K562 (cell line): ENCODE data around the gene SPRR2A. TPM values are rescaled to one million over a fixed set of nuclear protein-coding genes. Genes with fewer than 3 reads are reported as not detected.

ENCODE experiments used
- ATAC-seq: fragments of 200-7000 bp; cut with Tn5 transposase; 3 replicates; pipeline ENCODE4 v1.9.1; 2020; ENCODE audit warnings: moderate library complexity
- BruUV-seq: library from RNA; stranded (reverse); fragments of 400-500 nt; replicated peaks from 2 replicates; lab custom pipeline; 2021; lab: Mats Ljungman, UMichigan
- CTCF ChIA-PET: fragments of 300-600 bp; formaldehyde crosslinking; extraction: SDS; loops from one replicate; lab custom pipeline; 2021; ENCODE audit warnings: low intra/inter-chr PET ratio; lab: Yijun Ruan, JAX
- POLR2A ChIA-PET: fragments of 300-600, 350-650 bp; sonication (Branson Sonifier 250); formaldehyde crosslinking; extraction: SDS; loops from one replicate; lab custom pipeline; 2021; ENCODE audit warnings: antibody characterized with exemption, inconsistent platforms; lab: Yijun Ruan, JAX
- DNase-seq, 4 experiments: peaks; one replicate each; pipeline versions ENCODE4 v3.0.0 to v3.0.0-alpha.2; 2011 to 2018; ENCODE audit warnings: low spot score in 3 of 4, mixed read lengths in 3 of 4; ENCODE audit errors: extremely low read depth in 1 of 4
- FAIRE-seq: peaks from 2 replicates; lab custom pipeline; 2011; peaks lifted over from hg19 to GRCh38; lab: Jason Lieb, UNC
- H2AFZ ChIP-seq: 2 replicates; pipeline ENCODE4 v1.6.0; 2011; ENCODE audit warnings: low read depth, low read length, control low read depth, inconsistent platforms
- H3K27ac ChIP-seq: fragments of 200-600 bp; 3 replicates; pipeline ENCODE4 v1.8.0; 2011; ENCODE audit warnings: low read depth, mild to moderate bottlenecking, control low read depth, inconsistent platforms, low read length, moderate library complexity, mixed read lengths; ENCODE audit errors: extremely low read depth
- H3K27me3 ChIP-seq, 2 experiments: fragments of 300-600 bp in 1 of 2; 2 replicates in 1 of 2; 3 replicates in 1 of 2; pipeline versions ENCODE4 v1.6.0 to v1.8.0; 2011; ENCODE audit warnings: inconsistent platforms in 2 of 2, low read length in 2 of 2, mild to moderate bottlenecking in 1 of 2, mixed read lengths in 1 of 2, moderate library complexity in 1 of 2; ENCODE audit not compliant: control insufficient read depth in 2 of 2, insufficient read depth in 2 of 2
- H3K36me3 ChIP-seq: fragments of 300-600 bp; 3 replicates; pipeline ENCODE4 v1.8.0; 2011; ENCODE audit warnings: mild to moderate bottlenecking, low read length, inconsistent platforms; ENCODE audit not compliant: control insufficient read depth, insufficient read depth
- H3K4me1 ChIP-seq, 2 experiments: fragments of 200-600 bp in 1 of 2; replicated peaks in 1 of 2; 2 replicates in 1 of 2; 3 replicates in 1 of 2; pipeline versions ENCODE4 v1.5.1 to v1.8.0; 2011; ENCODE audit warnings: inconsistent platforms in 2 of 2, low read length in 2 of 2, mild to moderate bottlenecking in 1 of 2, mixed read lengths in 1 of 2, moderate library complexity in 1 of 2; ENCODE audit not compliant: control insufficient read depth in 2 of 2, insufficient read depth in 2 of 2
- H3K4me2 ChIP-seq: 2 replicates; pipeline ENCODE4 v1.6.1; 2011; ENCODE audit warnings: low read length, control low read depth, inconsistent platforms, mixed read lengths; ENCODE audit not compliant: insufficient read depth
- H3K4me3 ChIP-seq: fragments of 200-600 bp; sonication (generic), shearing (Covaris generic); 2 replicates; pipeline ENCODE4 v1.5.1; 2016; ENCODE audit warnings: control low read depth, inconsistent platforms
- H3K79me2 ChIP-seq: fragments of 200-600 bp; 3 replicates; pipeline ENCODE4 v1.8.0; 2011; ENCODE audit warnings: low read length, inconsistent platforms; ENCODE audit not compliant: control insufficient read depth, insufficient read depth
- H3K9ac ChIP-seq, 2 experiments: 2 replicates each; pipeline versions ENCODE4 v1.6.0 to v1.6.1; 2011; ENCODE audit warnings: low read depth in 2 of 2, low read length in 2 of 2, control low read depth in 1 of 2, inconsistent platforms in 1 of 2, mild to moderate bottlenecking in 1 of 2, mixed read lengths in 1 of 2; ENCODE audit not compliant: insufficient read depth in 1 of 2
- H3K9me1 ChIP-seq: one replicate; pipeline ENCODE4 v1.6.0; 2011; ENCODE audit warnings: inconsistent platforms, mild to moderate bottlenecking, low read length, moderate library complexity; ENCODE audit not compliant: control insufficient read depth, insufficient read depth
- H3K9me3 ChIP-seq: replicated peaks from 2 replicates; pipeline ENCODE4 v1.5.1; 2011; ENCODE audit warnings: low read depth, low read length, inconsistent platforms; ENCODE audit not compliant: control insufficient read depth, insufficient read depth
- H4K20me1 ChIP-seq: replicated peaks from 2 replicates; pipeline ENCODE4 v1.6.1; 2011; ENCODE audit warnings: low read length, inconsistent platforms, mixed read lengths; ENCODE audit not compliant: control insufficient read depth, insufficient read depth
- CAMTA2 ChIP-seq: fragments of 250-450 bp; sonication (Bioruptor Pico); conservative IDR thresholded peaks from 2 replicates; pipeline ENCODE4 v1.5.1; 2022
- HMG20A ChIP-seq: fragments of 450-650 bp; formaldehyde crosslinking; conservative IDR thresholded peaks from 2 replicates; pipeline ENCODE4 v1.4.0; 2020; ENCODE audit warnings: mild to moderate bottlenecking, mixed read lengths
- NUFIP1 ChIP-seq: fragments of 450-650 bp; IDR thresholded peaks from 2 replicates; pipeline ENCODE4 v1.6.1; 2018; ENCODE audit not compliant: partially characterized antibody
- SNRNP70 ChIP-seq: fragments of 200-400 bp; formaldehyde crosslinking; optimal IDR thresholded peaks from 2 replicates; pipeline ENCODE3; 2017; ENCODE audit warnings: low read depth, low read length
- TCF7 ChIP-seq: sonication (generic); IDR thresholded peaks from 2 replicates; pipeline ENCODE4 v1.6.1; 2016; ENCODE audit warnings: antibody characterized with exemption, borderline replicate concordance
- TEAD1 ChIP-seq, 2 experiments: fragments of 450-650 bp in 1 of 2; sonication (generic) in 1 of 2; formaldehyde crosslinking; IDR thresholded peaks; 2 replicates each; pipeline versions ENCODE4 v1.4.0 to v1.8.0; 2020 to 2022; ENCODE audit warnings: mild to moderate bottlenecking in 2 of 2, missing genetic modification reagents in 1 of 2
- in situ Hi-C: fragments of 300-500 bp; cut with MboI; formaldehyde crosslinking; loops from 4 replicates; pipeline ENCODE4 v1.15.0; 2018; ENCODE audit warnings: inconsistent platforms, mixed read lengths
- intact Hi-C: fragments of 100-400 bp; cut with micrococcal nuclease; formaldehyde crosslinking; loops from 2 replicates; pipeline ENCODE4 v1.14.2; 2022
- polyA plus RNA-seq, 8 experiments: library from polyadenylated mRNA; depleted of rRNA in 4 of 8; stranded (reverse) in 5 of 8; unstranded in 3 of 8; fragments of >200 nt; fragmentation: Nextera tagmentation in 2 of 8; fragmentation: Illumina TruSeq in 1 of 8; extraction: Ambion mirVana in 2 of 8; extraction: Trizol in 1 of 8; gene quantifications; 2 replicates each; pipeline versions ENCODE4 v1.2.1 to v1.2.3, GENCODE V29; 2011 to 2014; ENCODE audit warnings: inconsistent platforms in 1 of 8, missing spikeins in 1 of 8
- total RNA-seq, 7 experiments: library from RNA; depleted of rRNA in 6 of 7; stranded (reverse); fragments of >200 nt in 6 of 7; fragmentation: Illumina TruSeq in 2 of 7; extraction: Trizol in 2 of 7; gene quantifications; 2 replicates each; pipeline versions ENCODE4 v1.2.1 to v1.2.3, GENCODE V29; 2011 to 2021; ENCODE audit warnings: low replicate concordance in 1 of 7
- TF ChIP-seq, protein P1 (sequence below), 2 experiments: fragments of 450-650 bp; conservative IDR thresholded peaks; 2 replicates each; pipeline ENCODE4 v1.6.1; 2017; ENCODE audit warnings: mild to moderate bottlenecking in 2 of 2, moderate library complexity in 2 of 2

Gene SPRR2A
- total and polyA plus RNA-seq, 9 of the 15 experiments (the other 6 are each of a cell fraction or from before 2014, with no cell fraction given): 0.17 TPM; not detected in 8

DNA sequence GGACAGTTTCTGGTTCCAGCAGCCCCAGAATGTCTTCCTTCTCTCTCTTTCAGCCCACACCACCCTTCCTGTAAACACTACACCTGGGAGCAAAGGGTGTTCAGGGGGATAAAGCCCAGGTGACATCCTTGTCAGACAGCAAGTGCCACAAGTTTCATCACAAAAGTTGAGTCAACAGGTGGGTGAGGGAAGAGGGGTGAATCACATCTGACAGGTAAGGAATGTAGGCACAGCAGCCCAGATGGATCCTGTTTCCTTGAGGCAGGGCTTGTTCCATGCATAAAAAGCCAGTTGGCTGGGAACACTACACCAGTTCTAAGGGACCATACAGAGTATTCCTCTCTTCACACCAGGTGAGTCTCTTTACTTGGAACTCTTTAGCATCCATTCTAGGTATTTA is 26.4 kb downstream of the SPRR2A start, which contains the start of gene SPRR1B:
Gene SPRR1B (plus strand): TSS at position 309 of the 400 bp plus-strand sequence. CDS start 1,143 bp downstream, outside the sequence.
- in situ Hi-C loops: no loop called here
- no peaks in the 10 kb centered on the region for H3K9me1 ChIP-seq
- H3K36me3 ChIP-seq: no peaks in the 10 kb centered on the region
- no peak for DNase-seq
- no peak within 1 kb of the TSS for H2AFZ ChIP-seq
- intact Hi-C loops: no loop called here
- no peak for ATAC-seq
- H3K27me3 ChIP-seq: no peaks in the 10 kb centered on the region
- H3K4me2 ChIP-seq: no peak within 1 kb of the TSS
- POLR2A ChIA-PET: no interaction called here
- BruUV-seq: no TSS peak
- no peak for FAIRE-seq
- no peak within 1 kb of the TSS for H3K9ac ChIP-seq
- CTCF ChIA-PET: no interaction called here
- no peak for TF ChIP-seq TCF7
- no peak for TF ChIP-seq SNRNP70
- no peak for TF ChIP-seq TEAD1 (CRISPR knock-in tag; IDR thresholded peaks at IDR 0.05)
- TF ChIP-seq, protein P1, sequence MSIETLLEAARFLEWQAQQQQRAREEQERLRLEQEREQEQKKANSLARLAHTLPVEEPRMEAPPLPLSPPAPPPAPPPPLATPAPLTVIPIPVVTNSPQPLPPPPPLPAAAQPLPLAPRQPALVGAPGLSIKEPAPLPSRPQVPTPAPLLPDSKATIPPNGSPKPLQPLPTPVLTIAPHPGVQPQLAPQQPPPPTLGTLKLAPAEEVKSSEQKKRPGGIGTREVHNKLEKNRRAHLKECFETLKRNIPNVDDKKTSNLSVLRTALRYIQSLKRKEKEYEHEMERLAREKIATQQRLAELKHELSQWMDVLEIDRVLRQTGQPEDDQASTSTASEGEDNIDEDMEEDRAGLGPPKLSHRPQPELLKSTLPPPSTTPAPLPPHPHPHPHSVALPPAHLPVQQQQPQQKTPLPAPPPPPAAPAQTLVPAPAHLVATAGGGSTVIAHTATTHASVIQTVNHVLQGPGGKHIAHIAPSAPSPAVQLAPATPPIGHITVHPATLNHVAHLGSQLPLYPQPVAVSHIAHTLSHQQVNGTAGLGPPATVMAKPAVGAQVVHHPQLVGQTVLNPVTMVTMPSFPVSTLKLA (conservative IDR thresholded peaks at IDR 0.05): no peak
- TF ChIP-seq CAMTA2 (CRISPR knock-in tag): no peak
- TF ChIP-seq NUFIP1: no peak
- TF ChIP-seq HMG20A (CRISPR knock-in tag): no peak
- no peak within 1 kb of the TSS for H3K4me3 ChIP-seq
- no peak within 1 kb of the TSS for H3K27ac ChIP-seq
- no peaks in the 10 kb centered on the region for H3K4me1 ChIP-seq
- H4K20me1 ChIP-seq: no peaks in the 10 kb centered on the region
- no peaks in the 10 kb centered on the region for H3K9me3 ChIP-seq
- no peaks in the 10 kb centered on the region for H3K79me2 ChIP-seq
